ENCODE data around the gene GALNT18.

- TF ChIP-seq CTCF (conservative IDR thresholded peaks at IDR 0.05): no peak
- TF ChIP-seq EZH2 (IDR thresholded peaks at IDR 0.05; ENCODE audit: low read depth): no peak
Measured at GRCh38 chr11:11581481-11581880, 40.3 kb downstream of the GALNT18 start.
